ENCODE results near the gene HEG1.
"Not testable (repeated sequence)": the region's sequence is repeated elsewhere in the genome, so short reads cannot be mapped to it uniquely, and the experiment has no call there.

GRCh38 chr3:124957951-124958350, 97.8 kb downstream of the HEG1 start:
- TF ChIP-seq TAF15 (IDR thresholded peaks at IDR 0.05; ENCODE audit: low read depth, low read length, poor library complexity, severe bottlenecking); CC2D1A (CRISPR knock-in tag; IDR thresholded peaks at IDR 0.05): not testable (repeated sequence)

All from HepG2 (cell line).